Measurements from ENCODE around the gene POGLUT3.

POGLUT3 gene

GRCh38 chr11:108491936-108492335, 6.2 kb downstream of the POGLUT3 start:
- Histone ChIP-seq H3K36me3 (peaks cover 31% of the 10 kb centered on the region), H3K27me3 (ENCODE audit: insufficient read depth, low read depth, severe bottlenecking) (no peaks in the 10 kb centered on the region), H3K9me3 (ENCODE audit: severe bottlenecking) (no peaks in the 10 kb centered on the region), H3K27ac (no peak overlapping the region), H3K4me3 (ENCODE audit: low read depth, low read length) (no peak overlapping the region)
- DNase-seq = no peak
- no peak for TF ChIP-seq CTCF (IDR thresholded peaks at IDR 0.05; ENCODE audit: low read depth, low read length)

GRCh38 chr11:108486828-108487227, 11.4 kb downstream of the POGLUT3 start:
- TF ChIP-seq CTCF (IDR thresholded peaks at IDR 0.05; ENCODE audit: low read depth, low read length) = no peak
- Histone ChIP-seq H3K4me3 (ENCODE audit: low read depth, low read length) (no peak overlapping the region), H3K9me3 (ENCODE audit: severe bottlenecking) (no peaks in the 10 kb centered on the region), H3K36me3 (peaks cover 70% of the 10 kb centered on the region), H3K27me3 (ENCODE audit: insufficient read depth, low read depth, severe bottlenecking) (no peaks in the 10 kb centered on the region), H3K27ac (no peak overlapping the region)
- no peak for DNase-seq

GRCh38 chr11:108486331-108486730, 11.9 kb downstream of the POGLUT3 start:
- Histone ChIP-seq H3K36me3 (peaks cover 75% of the 10 kb centered on the region), H3K27me3 (ENCODE audit: insufficient read depth, low read depth, severe bottlenecking) (no peaks in the 10 kb centered on the region), H3K9me3 (ENCODE audit: severe bottlenecking) (no peaks in the 10 kb centered on the region), H3K4me3 (ENCODE audit: low read depth, low read length) (no peak overlapping the region), H3K27ac (no peak overlapping the region)
- no peak for DNase-seq
- no peak for TF ChIP-seq CTCF (IDR thresholded peaks at IDR 0.05; ENCODE audit: low read depth, low read length)

GRCh38 chr11:108483163-108483562, 15.0 kb downstream of the POGLUT3 start:
- Histone ChIP-seq H3K36me3 (peaks cover 68% of the 10 kb centered on the region), H3K9me3 (ENCODE audit: severe bottlenecking) (no peaks in the 10 kb centered on the region), H3K27ac (no peak overlapping the region), H3K27me3 (ENCODE audit: insufficient read depth, low read depth, severe bottlenecking) (no peaks in the 10 kb centered on the region), H3K4me3 (ENCODE audit: low read depth, low read length) (no peak overlapping the region)
- TF ChIP-seq CTCF (IDR thresholded peaks at IDR 0.05; ENCODE audit: low read depth, low read length) = no peak
- no peak for DNase-seq

- DNase-seq = no peak
- H3K36me3 ChIP-seq = peaks cover 47% of the 10 kb centered on the region
- H3K4me3 ChIP-seq (ENCODE audit: low read depth, low read length) = no peak overlapping the region
- TF ChIP-seq CTCF (IDR thresholded peaks at IDR 0.05; ENCODE audit: low read depth, low read length) = no peak
- no peak overlapping the region for H3K27ac ChIP-seq
- no peaks in the 10 kb centered on the region for H3K9me3 ChIP-seq (ENCODE audit: severe bottlenecking)
- no peaks in the 10 kb centered on the region for H3K27me3 ChIP-seq (ENCODE audit: insufficient read depth, low read depth, severe bottlenecking)
Observed at GRCh38 chr11:108474664-108475463, 23.3 kb downstream of the POGLUT3 start.

- no peaks in the 10 kb centered on the region for H3K27me3 ChIP-seq (ENCODE audit: insufficient read depth, low read depth, severe bottlenecking)
- no peak for TF ChIP-seq CTCF (IDR thresholded peaks at IDR 0.05; ENCODE audit: low read depth, low read length)
- H3K9me3 ChIP-seq (ENCODE audit: severe bottlenecking) = no peaks in the 10 kb centered on the region
- peaks cover 30% of the 10 kb centered on the region for H3K36me3 ChIP-seq
- no peak overlapping the region for H3K4me3 ChIP-seq (ENCODE audit: low read depth, low read length)
- no peak for DNase-seq
- no peak overlapping the region for H3K27ac ChIP-seq
Observed at GRCh38 chr11:108472681-108473080, 25.5 kb downstream of the POGLUT3 start.
